Sigmoid colon (tissue), 4 donors: ENCODE results near the gene TSPAN15.
"Not testable (repeated sequence)": the region's sequence is repeated elsewhere in the genome, so short reads cannot be mapped to it uniquely, and the experiment has no call there.

Experiments used
- CTCF ChIP-seq, 4 experiments: fragments of 450-650 bp in 3 of 4; fragments of 200-600 bp in 1 of 4; IDR thresholded peaks; one replicate each; pipeline ENCODE4 v1.5.1; 2016 to 2019; ENCODE audit warnings: antibody characterized with exemption in 4 of 4, mild to moderate bottlenecking in 3 of 4, moderate library complexity in 2 of 4
- EP300 ChIP-seq, 4 donors: sonication (generic); formaldehyde crosslinking; IDR thresholded peaks; one replicate each; pipeline ENCODE4 v1.6.1; 2017; ENCODE audit warnings: antibody characterized with exemption in 4 of 4
- POLR2A ChIP-seq, 2 donors: fragments of 450-650 bp; IDR thresholded peaks; one replicate each; pipeline ENCODE4 v1.6.1; 2016; ENCODE audit warnings: antibody characterized with exemption in 2 of 2, mild to moderate bottlenecking in 2 of 2, moderate library complexity in 2 of 2

GRCh38 chr10:69536521-69536920 is 85.3 kb downstream of the TSPAN15 start:
- TF ChIP-seq CTCF, EP300, POLR2A (IDR thresholded peaks at IDR 0.05): not testable (repeated sequence)
